HCT116 (cell line): ENCODE results near the gene ATM. TPM values are rescaled to one million over a fixed set of nuclear protein-coding genes. Genes with fewer than 3 reads are reported as not detected.

ENCODE experiments used
- ATAC-seq: fragments of 200-7000 bp; cut with Tn5 transposase; 2 replicates; pipeline ENCODE4 v1.9.1; 2020; ENCODE audit warnings: mild to moderate bottlenecking, moderate library complexity
- BruUV-seq: library from RNA; stranded (reverse); fragments of 400-500 nt; replicated peaks from 2 replicates; lab custom pipeline; 2021; lab: Mats Ljungman, UMichigan
- CTCF ChIA-PET: fragments of 300-600 bp; sonication (Branson Sonifier 250); formaldehyde crosslinking; loops from one replicate; lab custom pipeline; 2021; ENCODE audit warnings: antibody characterized with exemption; lab: Charles Lee
- POLR2A ChIA-PET: fragments of 300-600, 350-600 bp; sonication (Branson Sonifier 250); formaldehyde crosslinking; loops from one replicate; lab custom pipeline; 2021; ENCODE audit warnings: antibody characterized with exemption; lab: Charles Lee
- RAD21 ChIA-PET, 2 experiments: fragments of 300-600 bp; sonication (Branson Sonifier 250); formaldehyde crosslinking; loops; one replicate each; lab custom pipeline; 2023; ENCODE audit warnings: low total read pairs in 2 of 2; ENCODE audit not compliant: uncharacterized antibody in 2 of 2, unreplicated experiment in 2 of 2, low non-redundant PET in 1 of 2; lab: Charles Lee
- DNase-seq: peaks from one replicate; pipeline ENCODE4 v3.0.0-alpha.2; 2010; ENCODE audit warnings: low read depth, low spot score
- H2AFZ ChIP-seq: fragments of 200-600 bp; shearing (Covaris generic), sonication (generic); 2 replicates; pipeline ENCODE4 v1.6.1; 2017; ENCODE audit warnings: low read depth, mixed run types, mixed read lengths, antibody characterized with exemption, low read length; ENCODE audit not compliant: poor library complexity, severe bottlenecking
- H3K27ac ChIP-seq: 2 replicates; pipeline ENCODE4 v1.5.1; 2012; ENCODE audit warnings: low read depth, low read length
- H3K27me3 ChIP-seq: fragments of 200-600 bp; sonication (generic); 2 replicates; pipeline ENCODE4 v1.6.1; 2016; ENCODE audit warnings: mixed run types, low read length, mixed read lengths; ENCODE audit not compliant: insufficient read depth
- H3K36me3 ChIP-seq, 2 experiments: fragments of 200-500 bp in 1 of 2; fragments of 200-600 bp in 1 of 2; sonication (Bioruptor generic) in 1 of 2; sonication (generic) in 1 of 2; 2 replicates each; pipeline versions ENCODE4 v1.5.1 to v1.6.1; 2014 to 2016; ENCODE audit warnings: low read length in 2 of 2, inconsistent platforms in 1 of 2, mixed read lengths in 1 of 2, mixed run types in 1 of 2; ENCODE audit not compliant: insufficient read depth in 2 of 2, control insufficient read depth in 1 of 2
- H3K4me1 ChIP-seq, 2 experiments: fragments of 200-600 bp in 1 of 2; sonication (generic) in 1 of 2; 2 replicates each; pipeline versions ENCODE4 v1.5.1 to v1.6.1; 2012 to 2017; ENCODE audit warnings: low read length in 2 of 2, inconsistent platforms in 1 of 2, mild to moderate bottlenecking in 1 of 2, mixed read lengths in 1 of 2, mixed run types in 1 of 2, moderate library complexity in 1 of 2; ENCODE audit not compliant: insufficient read depth in 2 of 2, control insufficient read depth in 1 of 2
- H3K4me2 ChIP-seq: fragments of 200-600 bp; sonication (generic); 2 replicates; pipeline ENCODE4 v1.6.1; 2017; ENCODE audit warnings: mixed run types, low read length, mixed read lengths
- H3K4me3 ChIP-seq, 2 experiments: fragments of 200-600 bp in 1 of 2; sonication (generic) in 1 of 2; replicated peaks in 1 of 2; 2 replicates each; pipeline ENCODE4 v1.5.1; 2011 to 2016; ENCODE audit warnings: low read length in 2 of 2, control low read depth in 1 of 2, low read depth in 1 of 2, mild to moderate bottlenecking in 1 of 2, mixed read lengths in 1 of 2, mixed run types in 1 of 2
- H3K79me2 ChIP-seq: fragments of 200-600 bp; sonication (generic); 2 replicates; pipeline ENCODE4 v1.6.1; 2017; ENCODE audit warnings: mild to moderate bottlenecking, mixed run types, low read length, moderate library complexity, mixed read lengths; ENCODE audit not compliant: insufficient read depth
- H3K9ac ChIP-seq: fragments of 200-600 bp; sonication (generic); 2 replicates; pipeline ENCODE4 v1.6.1; 2016; ENCODE audit warnings: low read length, mixed read lengths
- H3K9me2 ChIP-seq: fragments of 200-600 bp; sonication (generic), shearing (Covaris generic); 2 replicates; pipeline ENCODE4 v1.6.1; 2017; ENCODE audit warnings: mixed run types, mild to moderate bottlenecking, moderate library complexity; ENCODE audit not compliant: insufficient read depth
- H3K9me3 ChIP-seq, 2 experiments: fragments of 200-500 bp in 1 of 2; fragments of 200-600 bp in 1 of 2; sonication (Bioruptor generic) in 1 of 2; sonication (generic) in 1 of 2; 2 replicates each; pipeline ENCODE4 v1.6.1; 2014 to 2017; ENCODE audit warnings: low read length in 2 of 2, mixed read lengths in 2 of 2, inconsistent platforms in 1 of 2, low read depth in 1 of 2, mild to moderate bottlenecking in 1 of 2, mixed run types in 1 of 2, moderate library complexity in 1 of 2; ENCODE audit not compliant: control insufficient read depth in 1 of 2, insufficient read depth in 1 of 2
- H4K20me1 ChIP-seq: fragments of 200-600 bp; sonication (generic), shearing (Covaris generic); 2 replicates; pipeline ENCODE4 v1.6.1; 2017; ENCODE audit warnings: mixed run types, mild to moderate bottlenecking, moderate library complexity; ENCODE audit not compliant: insufficient read depth
- CBX3 ChIP-seq: IDR thresholded peaks from 2 replicates; pipeline ENCODE4 v1.6.1; 2012; ENCODE audit warnings: low read depth
- EGR1 ChIP-seq: IDR thresholded peaks from 2 replicates; pipeline ENCODE4 v1.6.1; 2012; ENCODE audit warnings: low read depth
- EZH2phosphoT487 ChIP-seq: fragments of 200-600 bp; IDR thresholded peaks from 2 replicates; pipeline ENCODE4 v1.6.1; 2018; ENCODE audit warnings: antibody characterized with exemption, borderline replicate concordance
- JUND ChIP-seq: IDR thresholded peaks from 2 replicates; pipeline ENCODE4 v1.6.1; 2012
- MAX ChIP-seq: IDR thresholded peaks from 2 replicates; pipeline ENCODE4 v1.6.1; 2012
- POLR2A ChIP-seq: IDR thresholded peaks from 2 replicates; pipeline ENCODE4 v1.7.0; 2011; ENCODE audit warnings: borderline replicate concordance; ENCODE audit not compliant: insufficient read depth, insufficient read length; ENCODE audit errors: extremely low read depth
- RAD21 ChIP-seq: IDR thresholded peaks from 2 replicates; pipeline ENCODE4 v1.6.1; 2012; ENCODE audit warnings: low read depth, mild to moderate bottlenecking
- REST ChIP-seq: IDR thresholded peaks from 2 replicates; pipeline ENCODE4 v1.6.1; 2012; ENCODE audit warnings: low read depth
- SIN3A ChIP-seq: IDR thresholded peaks from 2 replicates; pipeline ENCODE4 v1.6.1; 2012; ENCODE audit warnings: low read depth
- SP1 ChIP-seq: IDR thresholded peaks from 2 replicates; pipeline ENCODE4 v1.6.1; 2012; ENCODE audit warnings: low read depth
- SRF ChIP-seq: IDR thresholded peaks from 2 replicates; pipeline ENCODE4 v1.6.1; 2012; ENCODE audit warnings: low read depth
- TCF7L2 ChIP-seq: IDR thresholded peaks from 2 replicates; pipeline ENCODE4 v1.7.0; 2011; ENCODE audit warnings: borderline replicate concordance, inconsistent platforms; ENCODE audit not compliant: insufficient read depth, insufficient read length; ENCODE audit errors: extremely low read depth
- ZBTB33 ChIP-seq: IDR thresholded peaks from 2 replicates; pipeline ENCODE4 v1.6.1; 2011; ENCODE audit warnings: mild to moderate bottlenecking, low read length, moderate library complexity; ENCODE audit not compliant: insufficient replicate concordance; ENCODE audit errors: extremely low read depth
- intact Hi-C: fragments of 100-400 bp; cut with micrococcal nuclease; formaldehyde crosslinking; loops from 2 replicates; pipeline ENCODE4 v1.10.0; 2022
- total RNA-seq: library from RNA; stranded (reverse); gene quantifications from one replicate; pipeline ENCODE4 v1.2.1, GENCODE V29; 2021; ENCODE audit not compliant: unreplicated experiment

ATM gene
- total RNA-seq, 1 experiment from 2014 or later = 32.2 TPM

- no peak overlapping the region for H3K4me3 ChIP-seq
- H3K79me2 ChIP-seq = no peaks in the 10 kb centered on the region
- intact Hi-C loops = no loop called here
- H3K9me2 ChIP-seq = no peaks in the 10 kb centered on the region
- RAD21 ChIA-PET = no interaction called here
- H3K36me3 ChIP-seq = no peaks in the 10 kb centered on the region
- no peaks in the 10 kb centered on the region for H3K4me1 ChIP-seq
- no peaks in the 10 kb centered on the region for H3K9me3 ChIP-seq
- TF ChIP-seq REST (no peak), EZH2phosphoT487 (no peak), SRF (no peak)
- TF ChIP-seq, all 23 proteins: peak for 0
- no peaks in the 10 kb centered on the region for H3K27me3 ChIP-seq
- DNase-seq (no peak), ATAC-seq (no peak)
- no peak overlapping the region for H2AFZ ChIP-seq
- H3K27ac ChIP-seq = no peak overlapping the region
- no peaks in the 10 kb centered on the region for H4K20me1 ChIP-seq
- BruUV-seq = no TSS peak
- ChIA-PET CTCF (no interaction called here), POLR2A (no interaction called here)
- no peak overlapping the region for H3K9ac ChIP-seq
- no peak overlapping the region for H3K4me2 ChIP-seq
Measured at GRCh38 chr11:108393046-108393445, 170.2 kb downstream of the ATM start.

GRCh38 chr11:108394744-108395284, 171.9 kb downstream of the ATM start:
- Histone ChIP-seq H3K4me3 (no peak overlapping the region), H3K4me2 (no peak overlapping the region), H4K20me1 (no peaks in the 10 kb centered on the region), H3K79me2 (no peaks in the 10 kb centered on the region), H3K9me3 (no peaks in the 10 kb centered on the region), H3K27ac (no peak overlapping the region), H3K4me1 (no peaks in the 10 kb centered on the region), H3K27me3 (no peaks in the 10 kb centered on the region), H3K9me2 (no peaks in the 10 kb centered on the region), H3K36me3 (no peaks in the 10 kb centered on the region), H3K9ac (no peak overlapping the region), H2AFZ (no peak overlapping the region)
- no TSS peak for BruUV-seq
- ChIA-PET RAD21 (no interaction called here), CTCF (no interaction called here), POLR2A (no interaction called here)
- ATAC-seq (no peak), DNase-seq (no peak)
- intact Hi-C loops = no loop called here
- TF ChIP-seq ZBTB33 (no peak), POLR2A (no peak), SRF (no peak), JUND (no peak), RAD21 (no peak), MAX (no peak), SIN3A (no peak), EGR1 (no peak), SP1 (no peak), TCF7L2 (no peak), CBX3 (no peak)
